ENCODE measurements around the gene SLC25A1.
"Not testable (repeated sequence)": the region's sequence is repeated elsewhere in the genome, so short reads cannot be mapped to it uniquely, and the experiment has no call there.

The SLC25A1 gene

DNA sequence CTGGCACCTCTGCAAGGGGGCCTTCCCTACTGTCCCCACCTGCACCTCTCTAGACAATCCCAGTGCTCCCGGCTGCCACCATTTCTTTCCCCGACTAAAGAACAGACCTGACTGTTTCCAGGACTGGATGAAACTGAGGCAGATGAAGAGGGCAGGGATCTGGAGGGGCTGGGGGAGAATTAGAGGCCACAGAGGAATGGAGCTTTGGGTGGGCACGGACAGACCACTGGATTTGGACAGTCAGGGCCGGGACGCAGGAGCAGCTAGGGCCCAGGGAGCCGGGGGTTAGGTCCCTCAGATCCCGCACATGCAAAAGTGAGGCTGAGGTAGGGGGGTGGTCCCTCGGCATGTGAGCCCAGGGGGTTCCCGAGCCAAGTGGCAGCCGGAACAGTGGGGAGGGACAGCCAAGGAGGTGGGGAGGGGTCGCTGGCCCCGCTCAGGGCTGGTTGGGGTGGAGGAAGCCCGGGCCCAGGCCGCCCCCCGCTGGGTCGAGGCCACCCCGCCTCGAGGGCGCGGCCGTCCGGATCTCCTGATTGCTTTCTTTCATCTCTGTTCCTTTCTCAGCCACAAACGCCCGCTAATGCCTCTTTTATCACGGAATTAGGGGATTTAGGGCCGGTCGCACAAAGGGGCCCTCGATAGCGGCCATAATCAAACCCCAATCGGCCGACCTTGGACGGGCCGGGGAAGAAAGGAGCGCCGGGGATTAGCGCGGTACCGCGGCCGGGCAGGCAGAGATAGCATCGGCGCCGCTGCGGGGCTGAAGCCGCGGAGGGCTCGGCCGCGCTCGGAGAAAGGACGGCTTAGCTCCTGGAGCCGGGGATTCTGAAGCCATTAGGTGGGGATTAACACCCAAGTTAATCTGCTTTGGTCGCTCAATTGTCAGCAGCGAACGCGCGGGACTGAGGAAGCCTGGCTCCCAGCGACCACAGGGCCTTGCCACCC lies 9.3 kb downstream of the SLC25A1 start:
- in situ Hi-C loops (cut with MboI; ENCODE audit: low sequenced_read_pairs): no loop called here

DNA sequence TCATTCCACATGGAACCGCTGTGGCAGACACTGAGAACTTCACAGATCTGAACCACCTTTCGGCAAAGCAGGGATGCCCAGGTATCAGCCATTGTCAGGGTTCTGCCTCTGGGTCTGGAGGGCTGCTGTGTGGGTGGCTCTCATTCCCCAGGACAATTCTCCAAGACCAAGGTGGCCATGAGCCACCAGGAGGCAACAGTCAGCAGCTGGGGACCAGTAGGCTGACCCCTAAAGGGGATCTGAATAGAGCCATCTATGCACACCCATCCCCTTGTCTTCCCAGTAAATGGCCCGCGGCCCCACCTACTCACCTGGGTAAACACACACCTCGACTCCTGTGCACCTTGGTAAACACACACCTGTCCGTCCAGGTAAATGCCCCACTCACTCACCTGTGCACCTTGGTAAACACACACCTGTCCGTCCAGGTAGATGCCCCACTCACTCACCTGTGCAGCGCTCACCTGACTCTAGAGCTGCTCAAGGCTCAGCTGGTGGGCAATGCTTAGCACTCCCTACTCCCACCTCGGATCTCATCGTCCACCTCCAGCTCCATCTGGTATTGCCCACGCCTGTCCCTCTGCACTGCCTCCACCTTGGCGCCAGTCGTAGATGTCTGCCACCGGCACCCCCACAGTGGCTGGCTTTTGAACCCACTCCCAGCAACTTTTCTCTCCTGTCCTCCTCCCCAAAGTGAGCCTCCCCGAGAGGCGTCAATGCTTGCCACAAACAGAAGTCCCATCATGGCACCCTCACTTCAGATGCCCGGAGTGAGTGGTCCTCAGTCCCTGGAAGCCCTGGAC lies 10.2 kb downstream of the SLC25A1 start:
- in situ Hi-C loops (cut with MboI; ENCODE audit: low sequenced_read_pairs): no loop called here

DNA sequence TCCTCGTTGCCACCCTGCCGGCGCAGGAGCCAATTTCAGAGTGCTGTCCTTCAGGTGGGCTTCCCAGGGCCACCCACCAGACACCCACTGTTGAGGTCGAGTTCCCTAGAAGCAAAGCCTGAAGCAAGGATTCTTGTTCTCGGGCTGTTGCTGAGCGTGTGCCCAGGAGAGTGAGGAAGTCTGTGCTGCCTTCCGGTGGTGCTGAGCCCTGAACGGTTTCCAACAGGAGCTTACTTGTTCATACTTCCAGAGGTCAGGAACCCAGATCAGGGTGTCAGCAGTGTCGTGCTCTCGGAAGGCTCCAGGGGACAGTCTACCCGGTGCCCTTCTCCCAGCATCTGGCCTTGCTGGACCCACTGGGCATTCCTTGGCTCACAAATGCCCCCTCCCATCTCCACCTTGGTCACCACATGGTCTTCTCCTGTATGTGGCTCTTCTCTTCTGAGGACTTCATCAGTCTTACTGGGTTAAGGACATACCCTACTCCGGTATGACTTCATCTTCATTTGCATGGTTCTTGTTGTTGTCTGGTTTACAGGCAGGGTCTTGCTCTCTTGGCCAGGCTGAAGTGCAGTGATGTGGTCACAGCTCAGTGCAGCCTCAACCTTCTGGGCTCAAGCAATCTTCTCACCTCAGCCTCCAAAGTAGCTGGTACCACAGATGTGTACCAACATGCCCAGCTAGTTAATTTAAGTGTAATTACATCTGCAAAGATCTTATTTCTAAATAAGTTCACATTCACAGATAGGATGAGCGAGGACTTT lies 11.2 kb downstream of the SLC25A1 start:
- in situ Hi-C loops (cut with MboI; ENCODE audit: low sequenced_read_pairs): no loop called here

DNA sequence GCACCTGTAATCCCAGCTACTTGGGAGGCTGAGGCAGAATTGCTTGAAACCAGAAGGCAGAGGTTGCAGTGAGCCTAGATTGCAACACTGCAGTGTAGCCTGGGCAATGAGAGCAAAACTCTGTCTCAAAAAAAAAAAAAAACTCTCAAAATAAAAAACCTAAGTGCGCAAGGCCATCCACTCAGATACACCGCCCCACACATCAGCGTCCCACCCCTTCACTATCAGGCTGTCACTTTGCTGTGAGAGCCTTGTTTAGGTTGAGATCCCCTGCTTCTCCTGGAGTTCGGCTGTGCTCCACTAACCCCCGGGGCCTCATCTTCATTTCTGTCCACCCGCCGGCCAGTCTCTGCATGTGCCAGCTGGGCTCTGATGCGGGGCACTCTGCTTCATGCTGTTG lies 12.1 kb downstream of the SLC25A1 start:
- in situ Hi-C loops (cut with MboI; ENCODE audit: low sequenced_read_pairs): no loop called here

DNA sequence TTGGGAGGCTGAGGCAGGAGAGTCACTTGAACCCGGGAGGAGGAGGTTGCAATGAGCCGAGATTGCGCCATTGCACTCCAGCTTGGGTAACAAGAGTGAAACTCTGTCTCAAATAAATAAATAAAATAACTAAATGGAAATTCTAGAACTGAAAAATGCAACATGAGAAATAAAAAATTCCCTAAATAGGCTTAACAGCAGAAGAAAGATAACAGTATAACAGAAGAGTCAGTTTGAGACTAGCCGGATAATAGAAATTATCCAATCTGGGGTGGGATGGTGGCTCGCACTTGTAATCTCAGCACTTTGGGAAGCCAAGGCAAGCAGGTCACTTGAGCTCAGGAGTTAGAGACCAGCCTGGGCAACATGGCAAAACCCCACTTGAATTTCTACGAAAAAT lies 14.1 kb downstream of the SLC25A1 start:
- in situ Hi-C loops (cut with MboI; ENCODE audit: low sequenced_read_pairs): no loop called here

DNA sequence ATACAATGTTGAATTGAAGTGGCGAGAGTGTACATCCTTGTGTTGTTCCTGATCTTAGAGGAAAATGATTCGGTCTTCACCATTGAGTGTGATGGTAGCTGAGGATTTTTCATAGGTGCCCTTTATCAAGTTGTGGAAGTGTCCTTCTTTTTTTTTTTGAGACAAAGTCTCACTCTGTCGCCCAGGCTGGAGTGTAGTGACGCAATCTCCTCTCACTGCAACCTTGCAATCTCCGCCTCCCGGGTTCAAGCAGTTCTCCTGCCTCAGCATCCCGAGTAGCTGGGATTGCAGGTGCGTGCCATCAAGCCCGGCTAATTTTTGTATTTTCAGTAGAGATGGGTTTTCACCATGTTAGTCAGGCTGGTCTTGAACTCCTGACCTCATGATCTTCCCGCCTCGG lies 19.9 kb downstream of the SLC25A1 start:
- in situ Hi-C loops (cut with MboI; ENCODE audit: low sequenced_read_pairs): not testable (repeated sequence)

DNA sequence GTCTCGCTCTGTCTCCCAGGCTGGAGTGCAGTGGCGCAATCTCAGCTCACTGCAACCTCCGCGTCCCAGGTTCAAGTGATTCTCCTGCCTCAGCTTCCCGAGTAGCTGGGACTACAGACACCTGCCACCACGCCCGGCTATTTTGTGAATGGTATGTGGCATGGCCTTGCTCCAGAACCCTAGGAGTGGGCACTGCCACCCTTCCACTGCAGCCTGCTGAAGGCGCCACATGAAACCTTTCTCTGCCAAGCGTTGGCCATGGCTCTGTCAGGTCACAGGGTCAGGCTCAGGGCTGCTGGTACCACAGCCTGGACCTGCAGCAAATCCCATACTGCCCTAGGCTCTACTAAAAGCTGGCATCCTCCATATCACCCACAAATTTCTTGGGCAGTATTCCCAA lies 22.4 kb downstream of the SLC25A1 start:
- in situ Hi-C loops (cut with MboI; ENCODE audit: low sequenced_read_pairs): not testable (repeated sequence)

DNA sequence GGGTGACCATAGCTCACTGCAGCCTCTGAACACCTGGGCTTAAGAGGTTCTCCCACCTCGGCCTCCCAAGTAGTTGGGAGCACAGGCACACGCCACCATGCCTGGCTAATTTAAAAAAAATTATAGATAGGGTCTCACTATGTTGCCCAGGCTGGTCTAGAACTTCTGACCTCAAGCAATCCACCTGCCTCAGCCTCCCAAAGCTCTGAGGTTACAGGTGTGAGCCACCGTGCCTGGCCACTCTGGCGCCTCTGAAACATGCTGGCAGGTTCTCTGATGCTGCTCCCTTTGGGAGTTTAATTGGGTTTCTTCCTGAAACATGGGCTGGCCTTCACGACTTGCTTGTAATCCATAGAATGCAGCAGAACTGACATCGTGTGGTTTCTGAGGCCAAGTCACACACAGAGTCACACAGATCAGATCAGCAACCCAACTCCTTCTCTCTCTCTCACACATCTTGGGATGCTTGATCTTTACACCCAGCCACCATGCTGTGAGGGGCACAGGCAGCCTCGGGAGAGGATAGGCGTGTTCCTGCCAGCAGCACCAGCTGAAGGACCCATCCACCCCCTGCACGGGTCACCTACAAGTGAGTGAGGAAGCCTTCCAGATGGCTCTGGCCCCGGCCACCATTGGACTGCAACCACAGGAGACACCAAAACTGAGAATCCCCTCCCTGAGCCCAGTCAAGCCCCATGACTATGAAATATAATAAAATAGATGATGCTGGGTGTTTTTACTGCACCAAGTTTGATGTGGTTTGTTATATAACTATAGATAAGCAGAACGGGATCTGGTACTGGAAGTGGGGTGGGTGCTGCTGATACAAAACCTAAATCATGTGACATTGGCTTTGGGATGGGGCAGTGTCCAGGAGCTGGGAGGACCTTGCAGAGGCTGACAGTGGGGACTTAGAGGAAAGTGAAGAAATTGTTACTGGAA lies 25.3 kb downstream of the SLC25A1 start:
- in situ Hi-C loops (cut with MboI; ENCODE audit: low sequenced_read_pairs): no loop called here

DNA sequence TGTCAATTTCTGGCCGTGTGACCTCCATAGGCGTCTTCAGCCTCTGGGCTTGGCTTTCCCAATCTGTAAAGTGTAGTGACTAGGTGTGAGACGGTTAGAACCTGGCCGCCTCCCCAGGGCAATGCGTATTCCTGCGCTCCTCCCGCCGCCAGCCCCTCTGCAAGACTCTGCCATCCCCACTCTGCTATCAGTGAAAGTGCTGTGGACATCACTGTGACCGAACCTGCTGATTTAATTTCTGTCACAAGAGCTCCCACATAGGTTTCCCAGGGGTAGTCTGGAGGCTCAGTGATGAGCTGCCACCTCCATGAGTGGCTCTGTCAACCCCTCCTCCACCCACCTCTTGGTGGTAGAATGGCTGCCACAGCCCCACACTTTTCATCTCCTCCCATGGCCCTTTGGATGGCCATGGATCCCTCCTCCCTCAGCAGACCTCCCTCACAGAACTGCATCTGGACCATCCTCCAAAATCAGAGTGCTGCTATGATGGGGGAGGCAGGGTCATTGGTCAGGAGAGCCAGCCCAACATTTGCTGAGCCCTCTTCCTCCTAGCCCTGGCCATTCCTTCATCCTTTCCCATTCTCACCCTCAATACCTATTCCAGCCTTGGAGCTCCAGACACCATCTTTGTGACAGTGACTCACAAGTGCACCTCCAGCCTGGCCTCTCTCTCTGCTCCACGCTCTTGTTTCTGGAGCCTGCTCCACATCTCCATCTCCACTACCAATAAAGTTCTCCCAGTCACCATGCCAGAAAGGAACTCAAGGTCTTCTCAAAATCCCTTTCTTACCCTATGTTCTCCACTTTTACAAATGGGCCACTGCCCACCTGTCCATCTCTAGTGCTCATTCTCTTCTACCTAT lies 27.0 kb downstream of the SLC25A1 start:
- in situ Hi-C loops (cut with MboI; ENCODE audit: low sequenced_read_pairs): no loop called here

DNA sequence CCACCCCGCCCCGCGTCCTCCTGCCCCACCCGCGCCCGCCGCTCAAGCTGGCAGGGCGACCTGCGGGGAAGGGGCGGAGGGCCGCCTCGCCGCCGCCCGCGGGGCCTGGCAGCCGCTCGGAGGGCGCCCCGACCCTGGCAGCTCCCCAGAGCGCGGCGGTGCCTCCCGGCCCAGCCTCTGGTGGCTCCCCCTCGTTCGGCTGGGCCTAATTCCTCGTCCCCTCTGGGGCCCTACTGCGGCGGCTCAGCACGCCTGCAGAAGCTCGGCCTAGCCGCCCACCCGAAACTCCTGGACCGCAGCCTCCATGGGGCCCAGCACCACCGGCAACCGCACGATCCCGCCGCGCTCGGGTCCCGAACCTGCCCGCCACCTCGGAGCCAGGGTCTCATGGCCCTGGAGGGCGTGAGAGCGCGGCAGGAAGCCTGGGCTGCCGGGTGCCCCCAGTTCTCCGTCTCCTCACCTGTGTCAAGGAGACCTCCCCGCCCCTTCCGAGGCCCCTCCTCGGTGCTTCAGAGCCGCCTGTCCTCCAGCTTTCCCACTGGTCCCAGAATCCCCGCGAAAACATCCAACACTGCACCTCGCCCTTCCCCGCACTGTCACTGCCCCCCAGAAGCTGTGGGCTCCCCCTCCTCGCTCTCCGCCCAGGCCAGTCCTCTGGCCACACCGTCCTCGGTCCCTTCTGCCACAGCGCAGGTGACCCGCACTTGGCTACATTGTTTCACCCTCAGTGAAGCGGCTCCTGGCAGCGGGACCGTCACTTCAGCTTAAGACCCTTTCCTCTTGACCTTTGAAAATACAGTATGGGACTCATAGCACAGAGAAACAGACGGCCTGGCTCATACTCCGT lies 27.8 kb downstream of the SLC25A1 start:
- in situ Hi-C loops (cut with MboI; ENCODE audit: low sequenced_read_pairs): no loop called here

DNA sequence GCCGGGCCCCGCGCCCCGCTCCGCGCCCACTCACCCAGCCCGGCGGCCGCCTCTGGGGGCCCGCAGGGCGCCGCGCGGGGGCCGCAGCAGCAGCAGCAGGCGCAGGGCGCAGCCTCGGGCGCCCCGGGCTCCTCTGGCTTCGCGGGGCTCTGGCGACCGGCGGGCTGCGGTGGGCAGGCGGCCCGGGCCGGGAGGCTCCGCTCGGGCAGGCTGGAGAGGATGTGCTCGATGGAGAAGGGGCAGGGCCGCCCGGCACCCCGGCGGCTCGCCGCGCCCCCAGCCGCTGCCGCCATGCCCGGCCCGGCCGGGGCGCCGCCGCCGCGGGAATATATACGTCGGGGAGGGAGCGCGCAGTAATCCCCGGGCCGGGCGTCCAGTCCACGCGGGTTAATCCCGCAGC lies 28.5 kb downstream of the SLC25A1 start, which contains the start of gene GSC2:
TSS of gene GSC2 (minus strand) at position 302 of the 400 bp plus-strand sequence. CDS start at position 293, 9 bp downstream.
- in situ Hi-C loops (cut with MboI; ENCODE audit: low sequenced_read_pairs): no loop called here

DNA sequence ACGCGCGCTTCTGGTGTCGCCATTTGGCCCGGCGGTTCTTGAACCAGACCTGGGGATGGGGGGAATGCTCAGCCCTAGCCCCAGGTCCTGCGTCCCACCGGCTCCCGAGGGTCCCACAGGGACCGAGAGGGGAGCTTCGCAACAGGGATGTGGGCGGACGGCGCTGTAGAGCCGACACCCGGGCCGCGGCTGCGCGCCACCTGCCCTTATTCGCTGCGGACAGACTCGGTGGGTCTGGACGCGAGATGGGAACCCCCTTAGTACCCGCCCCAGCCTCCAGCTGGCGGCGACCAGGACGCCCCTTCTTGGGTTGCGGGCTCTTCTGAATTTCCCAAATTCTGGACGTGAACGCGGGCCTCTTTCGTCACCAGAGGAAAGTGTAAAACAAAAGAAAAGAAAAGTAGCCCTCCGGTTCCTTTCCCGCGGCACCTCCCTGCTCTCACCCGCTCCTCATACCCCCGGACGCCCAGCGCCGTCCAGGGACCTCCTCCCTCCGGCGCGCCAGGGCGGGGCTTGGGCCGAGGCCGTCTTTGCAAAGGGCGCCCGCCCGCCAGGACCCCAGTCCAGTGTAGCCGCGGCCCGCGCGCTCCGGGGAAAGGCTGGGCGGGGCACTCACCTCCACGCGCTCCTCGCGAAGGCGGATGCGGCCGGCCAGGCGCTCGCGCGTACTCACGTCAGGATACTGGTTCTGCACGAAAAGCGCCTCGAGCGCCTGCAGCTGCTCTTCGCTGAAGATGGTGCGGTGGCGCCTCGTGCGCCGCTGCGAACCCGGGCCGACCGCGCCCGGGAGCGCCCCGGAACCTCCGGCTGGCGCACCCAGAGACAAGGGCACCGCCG lies 29.3 kb downstream of the SLC25A1 start:
- in situ Hi-C loops (cut with MboI; ENCODE audit: low sequenced_read_pairs): no loop called here

DNA sequence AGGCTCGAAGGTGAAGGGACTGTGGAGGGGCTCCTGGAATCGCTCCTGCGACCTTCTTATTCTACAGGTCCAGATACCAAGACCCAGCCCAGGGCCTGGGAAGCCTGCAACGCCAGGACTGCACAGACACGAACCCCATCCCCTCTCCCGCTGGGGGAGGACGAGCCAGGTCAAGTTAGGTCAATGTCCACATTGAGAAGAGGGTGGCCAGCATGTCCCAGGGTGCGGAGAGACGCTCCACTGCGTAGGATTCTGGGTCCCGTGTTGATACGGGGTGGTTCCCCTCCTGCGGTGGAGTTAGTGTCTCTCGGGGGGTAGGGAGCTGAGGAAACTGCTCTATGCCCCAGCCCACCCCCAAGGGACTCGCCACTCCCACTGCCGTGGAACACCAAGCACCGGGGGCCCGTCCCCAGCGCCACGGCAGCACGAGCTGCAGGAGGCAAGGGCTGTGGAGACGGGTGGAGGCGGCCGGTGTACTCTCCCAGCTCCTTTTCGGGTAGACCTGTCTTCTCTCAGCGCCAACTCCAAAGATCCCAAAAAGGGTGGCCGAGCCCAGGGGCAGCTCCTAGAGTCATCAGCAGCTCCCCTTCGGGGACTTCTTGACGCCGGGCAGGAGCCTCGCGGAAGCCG lies 30.0 kb downstream of the SLC25A1 start:
- in situ Hi-C loops (cut with MboI; ENCODE audit: low sequenced_read_pairs): no loop called here

DNA sequence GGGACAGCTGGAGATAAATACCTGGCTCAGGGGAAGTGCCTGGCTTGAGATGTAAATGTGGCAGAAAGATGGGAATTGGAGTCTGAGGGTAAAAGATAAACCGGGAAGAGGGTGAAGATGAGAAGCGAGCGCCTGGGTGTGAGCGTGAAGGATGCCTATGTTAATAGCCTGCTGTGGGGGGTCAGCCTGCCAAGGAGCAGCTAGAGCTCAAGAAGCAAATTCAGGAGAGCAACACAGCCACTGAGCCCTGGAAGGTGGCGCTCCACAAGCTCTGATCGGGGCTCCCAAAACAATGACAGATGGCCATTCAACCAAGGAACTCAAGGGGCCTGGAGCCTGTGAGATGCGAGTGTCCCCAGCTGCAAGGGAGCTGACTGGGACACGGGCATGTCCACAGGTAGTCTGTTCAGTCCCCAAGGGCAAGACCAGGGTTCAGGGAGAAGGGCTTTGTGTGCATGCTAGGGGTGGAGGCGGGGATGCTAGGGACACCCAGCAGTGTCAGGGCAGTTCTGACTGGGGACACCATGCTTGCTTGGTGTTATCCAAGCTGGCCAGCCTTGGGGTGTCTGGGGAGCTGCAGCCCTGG lies 31.2 kb downstream of the SLC25A1 start:
- in situ Hi-C loops (cut with MboI; ENCODE audit: low sequenced_read_pairs): no loop called here

DNA sequence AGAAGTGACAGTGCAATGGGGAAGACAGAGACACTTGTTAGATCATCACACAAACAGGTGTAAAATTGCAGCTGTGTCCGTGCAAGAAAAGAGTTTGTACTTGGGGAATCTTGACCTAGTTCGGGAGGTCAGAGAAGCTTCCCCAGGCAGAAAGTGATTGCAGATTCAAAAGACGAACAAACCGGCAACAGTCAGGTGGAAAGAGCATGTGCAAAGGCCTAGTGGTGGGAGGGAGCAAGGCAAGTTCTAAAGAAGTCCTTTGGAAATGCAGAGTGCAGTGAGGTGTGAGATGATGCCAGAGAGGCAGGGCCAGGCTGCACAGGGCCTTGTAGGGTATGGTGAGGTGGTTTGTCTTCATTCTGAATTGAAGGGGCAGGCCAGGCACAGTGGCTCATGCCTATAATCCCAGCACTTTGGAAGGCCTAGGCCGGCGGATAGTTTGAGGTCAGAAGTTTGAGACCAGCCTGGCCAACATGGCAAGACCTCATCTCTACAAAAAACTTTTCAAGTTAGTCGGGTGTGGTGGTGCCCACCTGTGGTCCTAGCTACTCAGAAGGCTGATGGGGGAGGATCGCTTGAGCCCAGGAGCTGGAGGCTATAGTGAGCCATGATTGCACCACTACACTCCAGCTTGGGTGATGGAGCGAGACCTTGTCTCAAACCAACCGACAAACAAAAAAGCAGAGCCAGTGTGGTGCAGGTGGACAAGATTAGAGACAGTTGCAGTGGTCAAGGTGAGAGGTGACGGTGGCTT lies 32.1 kb downstream of the SLC25A1 start:
- in situ Hi-C loops (cut with MboI; ENCODE audit: low sequenced_read_pairs): no loop called here

DNA sequence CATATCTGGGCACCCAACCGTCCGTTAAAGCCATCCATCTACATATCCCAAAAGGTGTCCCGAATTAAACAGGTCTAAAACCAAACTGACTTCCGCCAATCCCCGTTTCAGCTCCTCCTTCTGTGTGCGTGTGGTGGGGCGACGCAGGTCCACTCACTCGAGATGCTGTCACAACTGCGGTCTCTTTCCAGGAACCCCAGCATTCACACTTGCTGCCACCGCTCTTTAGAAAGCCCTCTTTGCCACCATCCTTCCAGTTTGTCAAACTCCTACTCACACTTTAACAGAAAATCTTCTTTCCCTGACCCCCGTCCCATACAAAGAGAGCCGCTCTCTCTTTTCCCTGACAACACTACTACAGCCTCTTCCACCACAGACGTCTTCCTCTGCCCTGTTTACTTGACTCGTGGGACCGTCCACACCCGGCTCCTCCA lies 34.6 kb downstream of the SLC25A1 start:
- in situ Hi-C loops (cut with MboI; ENCODE audit: low sequenced_read_pairs): no loop called here

All from HL-60/S4 treated with retinoic acid at 250 ng/mL for 4 days and 3 days (cell line).